ENCODE measurements around the gene CARD11. TPM values are rescaled to one million over a fixed set of nuclear protein-coding genes. Genes with fewer than 3 reads are reported as not detected.

Gene CARD11
- under 0.01 TPM in 1 of 2 replicates, not detected in the other for total RNA-seq (2012; rRNA removed)

DNA sequence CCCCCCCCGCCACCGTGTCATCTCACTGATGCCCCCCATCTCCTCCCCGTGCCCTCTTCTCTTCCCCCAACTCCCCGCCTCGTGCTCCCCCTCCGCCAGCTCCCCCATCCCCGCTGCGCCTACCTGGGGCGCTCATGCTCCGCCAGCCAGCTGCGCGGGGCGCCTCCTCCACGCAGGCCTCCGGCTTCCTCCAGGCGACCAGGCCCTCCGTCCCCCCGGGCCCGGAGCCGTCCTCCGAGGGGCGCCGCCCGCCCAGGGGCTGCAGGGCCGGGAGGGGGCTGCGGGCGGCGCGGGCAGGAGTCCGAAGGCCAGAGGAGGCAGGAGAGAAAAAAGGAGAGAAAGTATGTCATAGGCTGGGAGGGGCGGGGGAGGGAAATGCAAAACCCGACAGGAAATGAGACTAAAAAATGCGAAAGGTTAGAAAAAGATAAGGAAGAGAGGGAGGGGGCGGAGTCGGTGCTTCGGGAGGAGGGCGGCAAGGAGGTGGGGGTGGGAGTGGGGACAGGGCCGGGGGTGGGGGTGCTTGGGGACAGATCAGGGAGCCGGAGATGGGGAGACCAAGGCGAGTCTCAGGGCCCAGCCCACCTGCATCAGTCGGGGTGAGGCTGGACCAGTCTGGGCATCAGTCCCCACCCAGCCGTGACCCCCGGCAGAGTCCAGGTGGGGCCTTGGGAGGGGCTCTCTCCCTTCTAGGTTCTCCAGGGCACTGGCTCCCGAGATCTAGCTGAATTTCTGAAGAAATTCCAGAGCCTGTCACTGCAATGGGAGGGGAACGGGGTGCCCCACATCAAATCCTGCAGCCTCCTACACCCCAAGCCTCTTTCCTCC is at the start of gene CARD11:
Gene CARD11, minus strand, starts transcription at position 324 of the 828 bp plus-strand sequence. CDS start 85,361 bp downstream, outside the sequence.
- Histone ChIP-seq H3K9me3 (replicated peaks; ENCODE audit: low read length) (no peaks in the 10 kb centered on the region), H3K27me3 (ENCODE audit: control insufficient read depth, insufficient read depth, low read length) (peaks cover 5% of the 10 kb centered on the region), H3K4me2 (ENCODE audit: low read length) (peak within 1 kb of the TSS; percentile 54), H3K36me3 (ENCODE audit: insufficient read depth, low read length) (no peaks in the 10 kb centered on the region), H3K4me1 (ENCODE audit: control insufficient read depth, insufficient read depth, low read length) (no peaks in the 10 kb centered on the region), H3K4me3 (ENCODE audit: low read length) (no peak within 1 kb of the TSS), H3K9ac (ENCODE audit: low read depth, low read length) (no peak within 1 kb of the TSS)

GRCh38 chr7:3092468-3092867 is 48.8 kb upstream of the CARD11 start:
- H3K4me2 ChIP-seq (ENCODE audit: low read length) = no peak overlapping the region
- no peaks in the 10 kb centered on the region for H3K4me1 ChIP-seq (ENCODE audit: control insufficient read depth, insufficient read depth, low read length)
- H3K9me3 ChIP-seq (replicated peaks; ENCODE audit: low read length) = no peaks in the 10 kb centered on the region
- H3K4me3 ChIP-seq (ENCODE audit: low read length) = no peak overlapping the region
- H3K36me3 ChIP-seq (ENCODE audit: insufficient read depth, low read length) = no peaks in the 10 kb centered on the region
- no peak overlapping the region for H3K9ac ChIP-seq (ENCODE audit: low read depth, low read length)
- H3K27me3 ChIP-seq (ENCODE audit: control insufficient read depth, insufficient read depth, low read length) = peaks cover 6% of the 10 kb centered on the region

- no peaks in the 10 kb centered on the region for H3K36me3 ChIP-seq (ENCODE audit: insufficient read depth, low read length)
- no peaks in the 10 kb centered on the region for H3K4me1 ChIP-seq (ENCODE audit: control insufficient read depth, insufficient read depth, low read length)
- no peak overlapping the region for H3K4me2 ChIP-seq (ENCODE audit: low read length)
- H3K9ac ChIP-seq (ENCODE audit: low read depth, low read length) = no peak overlapping the region
- H3K9me3 ChIP-seq (replicated peaks; ENCODE audit: low read length) = no peaks in the 10 kb centered on the region
- peaks cover 14% of the 10 kb centered on the region for H3K27me3 ChIP-seq (ENCODE audit: control insufficient read depth, insufficient read depth, low read length)
- H3K4me3 ChIP-seq (ENCODE audit: low read length) = no peak overlapping the region
Measured at GRCh38 chr7:3091631-3092030, 48.0 kb upstream of the CARD11 start.

GRCh38 chr7:3089493-3089892 is 45.8 kb upstream of the CARD11 start:
- Histone ChIP-seq H3K27me3 (ENCODE audit: control insufficient read depth, insufficient read depth, low read length) (peaks cover 23% of the 10 kb centered on the region), H3K36me3 (ENCODE audit: insufficient read depth, low read length) (no peaks in the 10 kb centered on the region), H3K4me3 (ENCODE audit: low read length) (no peak overlapping the region), H3K9ac (ENCODE audit: low read depth, low read length) (no peak overlapping the region), H3K9me3 (replicated peaks; ENCODE audit: low read length) (no peaks in the 10 kb centered on the region), H3K4me2 (ENCODE audit: low read length) (no peak overlapping the region), H3K4me1 (ENCODE audit: control insufficient read depth, insufficient read depth, low read length) (no peaks in the 10 kb centered on the region)

DNA sequence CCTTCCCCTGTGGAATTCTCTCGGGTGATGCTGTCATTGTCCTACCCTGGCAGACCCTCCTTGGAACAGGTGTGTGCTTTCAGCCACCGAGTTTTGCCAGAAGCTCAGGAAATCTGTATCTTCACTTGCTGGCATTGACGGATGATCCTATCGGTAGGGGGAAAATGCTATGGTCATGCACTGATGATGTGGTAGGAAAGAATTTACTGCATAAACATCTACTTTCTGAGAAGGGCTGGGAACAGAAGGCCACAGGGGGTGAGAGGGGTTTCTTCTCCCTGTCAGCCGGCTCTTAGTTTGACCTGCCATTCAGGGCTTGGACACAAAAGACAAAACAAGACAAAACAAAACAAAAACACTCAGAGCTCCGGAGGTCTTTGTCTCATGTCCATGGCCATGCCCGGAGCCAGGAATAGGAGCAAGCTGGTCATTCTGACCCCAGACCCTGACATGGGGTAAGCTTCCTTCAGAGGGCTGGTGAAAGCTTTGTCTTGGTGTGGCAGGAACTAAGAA is 43.6 kb upstream of the CARD11 start:
- Histone ChIP-seq H3K4me2 (ENCODE audit: low read length) (no peak overlapping the region), H3K36me3 (ENCODE audit: insufficient read depth, low read length) (no peaks in the 10 kb centered on the region), H3K4me1 (ENCODE audit: control insufficient read depth, insufficient read depth, low read length) (no peaks in the 10 kb centered on the region), H3K27me3 (ENCODE audit: control insufficient read depth, insufficient read depth, low read length) (peaks cover 23% of the 10 kb centered on the region), H3K9me3 (replicated peaks; ENCODE audit: low read length) (no peaks in the 10 kb centered on the region), H3K4me3 (ENCODE audit: low read length) (no peak overlapping the region), H3K9ac (ENCODE audit: low read depth, low read length) (no peak overlapping the region)

DNA sequence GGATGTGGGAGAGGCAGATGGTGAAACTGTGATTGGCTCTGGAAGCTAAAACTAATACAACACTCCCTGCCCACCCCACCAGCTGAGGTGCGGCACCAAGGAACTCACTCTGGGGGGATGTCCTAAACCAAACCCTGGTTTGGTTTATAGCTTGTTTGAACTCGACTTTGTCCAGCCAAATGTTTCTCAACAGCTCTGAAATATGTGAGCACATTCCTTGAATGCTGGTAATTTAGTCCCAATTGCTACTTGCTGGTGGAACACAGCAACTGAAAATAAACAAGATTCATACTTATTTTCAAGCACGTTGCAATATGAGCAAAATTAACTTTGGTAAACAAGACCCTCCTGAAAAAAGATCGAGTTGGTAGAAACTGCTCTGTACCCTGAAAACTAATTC is 39.7 kb upstream of the CARD11 start:
- H3K4me2 ChIP-seq (ENCODE audit: low read length) = no peak overlapping the region

DNA sequence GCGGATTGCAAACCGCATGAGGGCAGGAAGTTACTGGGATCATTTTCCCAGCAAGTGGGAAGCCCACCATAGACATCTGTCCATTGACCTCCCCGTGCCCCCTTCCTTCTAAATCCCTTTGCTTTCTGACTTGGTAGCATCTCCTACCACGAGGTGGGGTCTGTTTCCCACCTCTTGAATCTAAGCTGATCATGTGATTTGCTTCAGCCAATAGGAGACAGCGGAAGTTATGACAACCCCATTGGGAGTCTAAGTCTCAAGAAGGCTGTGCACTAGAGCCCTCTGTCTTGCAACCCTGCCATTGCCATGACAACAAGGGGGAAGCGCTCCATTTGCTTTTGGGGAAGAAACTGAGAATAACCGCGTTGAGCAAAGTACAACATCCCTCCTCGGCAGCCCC is 39.2 kb upstream of the CARD11 start:
- Histone ChIP-seq H3K4me3 (ENCODE audit: low read length) (no peak overlapping the region), H3K9me3 (replicated peaks; ENCODE audit: low read length) (no peaks in the 10 kb centered on the region), H3K9ac (ENCODE audit: low read depth, low read length) (no peak overlapping the region), H3K27me3 (ENCODE audit: control insufficient read depth, insufficient read depth, low read length) (peaks cover 19% of the 10 kb centered on the region), H3K36me3 (ENCODE audit: insufficient read depth, low read length) (no peaks in the 10 kb centered on the region), H3K4me1 (ENCODE audit: control insufficient read depth, insufficient read depth, low read length) (no peaks in the 10 kb centered on the region), H3K4me2 (ENCODE audit: low read length) (no peak overlapping the region)

More for the DNA sequence above, 39.7 kb upstream of the CARD11 start:
- no peaks in the 10 kb centered on the region for H3K9me3 ChIP-seq (replicated peaks; ENCODE audit: low read length)
- no peak overlapping the region for H3K9ac ChIP-seq (ENCODE audit: low read depth, low read length)
- H3K4me3 ChIP-seq (ENCODE audit: low read length) = no peak overlapping the region
- no peaks in the 10 kb centered on the region for H3K36me3 ChIP-seq (ENCODE audit: insufficient read depth, low read length)
- H3K27me3 ChIP-seq (ENCODE audit: control insufficient read depth, insufficient read depth, low read length) = peaks cover 19% of the 10 kb centered on the region
- no peaks in the 10 kb centered on the region for H3K4me1 ChIP-seq (ENCODE audit: control insufficient read depth, insufficient read depth, low read length)

DNA sequence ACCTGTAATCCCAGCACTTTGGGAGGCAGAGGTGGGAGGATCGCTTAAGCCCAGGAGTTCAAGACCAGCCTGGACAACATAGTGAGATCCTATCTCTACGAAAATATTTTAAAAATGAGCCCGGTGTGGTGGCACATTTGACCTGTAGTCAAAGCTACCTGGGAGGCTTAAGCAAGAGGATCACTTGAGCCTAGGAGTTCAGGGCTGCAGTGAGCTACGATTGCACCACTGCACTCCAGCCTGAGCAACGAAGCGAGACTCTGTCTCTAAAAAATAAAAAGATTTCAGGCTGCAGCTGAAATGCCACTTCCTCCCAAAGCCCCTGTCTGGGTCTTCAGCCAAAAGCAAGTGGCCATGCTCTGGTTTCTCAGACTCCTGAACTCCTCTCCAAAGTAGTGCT is 38.7 kb upstream of the CARD11 start:
- no peaks in the 10 kb centered on the region for H3K36me3 ChIP-seq (ENCODE audit: insufficient read depth, low read length)
- H3K4me3 ChIP-seq (ENCODE audit: low read length) = no peak overlapping the region
- H3K9ac ChIP-seq (ENCODE audit: low read depth, low read length) = no peak overlapping the region
- no peak overlapping the region for H3K4me2 ChIP-seq (ENCODE audit: low read length)
- H3K9me3 ChIP-seq (replicated peaks; ENCODE audit: low read length) = no peaks in the 10 kb centered on the region
- no peaks in the 10 kb centered on the region for H3K4me1 ChIP-seq (ENCODE audit: control insufficient read depth, insufficient read depth, low read length)
- peaks cover 17% of the 10 kb centered on the region for H3K27me3 ChIP-seq (ENCODE audit: control insufficient read depth, insufficient read depth, low read length)

GRCh38 chr7:3080106-3080505 is 36.4 kb upstream of the CARD11 start:
- H3K4me1 ChIP-seq (ENCODE audit: control insufficient read depth, insufficient read depth, low read length) = no peaks in the 10 kb centered on the region
- H3K4me2 ChIP-seq (ENCODE audit: low read length) = no peak overlapping the region
- no peaks in the 10 kb centered on the region for H3K27me3 ChIP-seq (ENCODE audit: control insufficient read depth, insufficient read depth, low read length)
- no peaks in the 10 kb centered on the region for H3K9me3 ChIP-seq (replicated peaks; ENCODE audit: low read length)
- no peak overlapping the region for H3K4me3 ChIP-seq (ENCODE audit: low read length)
- H3K36me3 ChIP-seq (ENCODE audit: insufficient read depth, low read length) = no peaks in the 10 kb centered on the region
- H3K9ac ChIP-seq (ENCODE audit: low read depth, low read length) = no peak overlapping the region

- Histone ChIP-seq H3K36me3 (ENCODE audit: insufficient read depth, low read length) (no peaks in the 10 kb centered on the region), H3K4me2 (ENCODE audit: low read length) (no peak overlapping the region), H3K27me3 (ENCODE audit: control insufficient read depth, insufficient read depth, low read length) (no peaks in the 10 kb centered on the region), H3K4me1 (ENCODE audit: control insufficient read depth, insufficient read depth, low read length) (no peaks in the 10 kb centered on the region), H3K9ac (ENCODE audit: low read depth, low read length) (no peak overlapping the region), H3K9me3 (replicated peaks; ENCODE audit: low read length) (no peaks in the 10 kb centered on the region), H3K4me3 (ENCODE audit: low read length) (no peak overlapping the region)
Measured at GRCh38 chr7:3078514-3078913, 34.8 kb upstream of the CARD11 start.

GRCh38 chr7:3076700-3077099 is 33.0 kb upstream of the CARD11 start:
- no peak overlapping the region for H3K4me2 ChIP-seq (ENCODE audit: low read length)
- H3K4me3 ChIP-seq (ENCODE audit: low read length) = no peak overlapping the region
- no peak overlapping the region for H3K9ac ChIP-seq (ENCODE audit: low read depth, low read length)
- no peaks in the 10 kb centered on the region for H3K9me3 ChIP-seq (replicated peaks; ENCODE audit: low read length)
- H3K36me3 ChIP-seq (ENCODE audit: insufficient read depth, low read length) = no peaks in the 10 kb centered on the region
- H3K27me3 ChIP-seq (ENCODE audit: control insufficient read depth, insufficient read depth, low read length) = no peaks in the 10 kb centered on the region
- H3K4me1 ChIP-seq (ENCODE audit: control insufficient read depth, insufficient read depth, low read length) = no peaks in the 10 kb centered on the region

DNA sequence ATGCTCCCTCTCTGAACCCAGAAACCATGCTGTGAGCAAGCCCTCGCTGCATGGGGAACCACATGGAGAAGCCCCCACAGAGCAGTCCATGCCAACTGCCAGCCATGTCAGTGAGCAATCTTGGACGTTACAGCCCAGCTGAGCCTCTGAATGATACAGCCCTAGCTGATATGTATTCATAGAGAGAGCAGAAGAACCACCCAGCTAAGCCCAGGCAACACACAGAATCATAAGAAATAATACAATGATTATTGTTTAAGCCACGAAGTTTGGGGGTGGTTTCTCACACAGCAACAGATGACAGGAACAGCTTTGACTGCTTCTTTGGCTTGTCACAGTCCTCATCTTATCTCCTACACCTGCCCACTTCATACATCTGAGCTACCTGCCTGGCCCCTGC is 32.5 kb upstream of the CARD11 start:
- Histone ChIP-seq H3K27me3 (ENCODE audit: control insufficient read depth, insufficient read depth, low read length) (no peaks in the 10 kb centered on the region), H3K4me1 (ENCODE audit: control insufficient read depth, insufficient read depth, low read length) (no peaks in the 10 kb centered on the region), H3K9me3 (replicated peaks; ENCODE audit: low read length) (no peaks in the 10 kb centered on the region), H3K36me3 (ENCODE audit: insufficient read depth, low read length) (no peaks in the 10 kb centered on the region), H3K4me2 (ENCODE audit: low read length) (no peak overlapping the region), H3K9ac (ENCODE audit: low read depth, low read length) (no peak overlapping the region), H3K4me3 (ENCODE audit: low read length) (no peak overlapping the region)

Data from skeletal muscle satellite cell (primary cell).